HCT116 (cell line): ENCODE results near the gene FGD4.

ENCODE experiments used
- EZH2 ChIP-seq: fragments of 200-600 bp; sonication (generic); IDR thresholded peaks from 2 replicates; pipeline ENCODE4 v1.6.1; 2017; ENCODE audit warnings: antibody characterized with exemption, mixed run types
- JUND ChIP-seq: IDR thresholded peaks from 2 replicates; pipeline ENCODE4 v1.6.1; 2012

- TF ChIP-seq JUND (no peak), EZH2 (no peak)
Measured at GRCh38 chr12:32476446-32476845, 77.1 kb downstream of the FGD4 start.
